Heart right ventricle (tissue), 16 donors: ENCODE data around the gene CDKN2B-AS1. TPM values are rescaled to one million over a fixed set of nuclear protein-coding genes. Genes with fewer than 3 reads are reported as not detected.

ENCODE experiments used
- ATAC-seq, 8 donors: fragments of 200-7000 bp; cut with Tn5 transposase; one replicate each; pipeline ENCODE4 v1.9.1; 2020; ENCODE audit warnings: mild to moderate bottlenecking in 8 of 8, moderate library complexity in 8 of 8, moderate number of reproducible peaks in 1 of 8
- DNase-seq, 2 donors: peaks; one replicate each; pipeline ENCODE4 v3.0.0-alpha.2; 2020
- H3K27ac ChIP-seq, 10 donors: fragments of 200-600 bp; sonication (generic) in 2 of 10; one replicate each; pipeline versions ENCODE4 v1.5.0 to v1.8.0; 2020 to 2022; ENCODE audit warnings: mild to moderate bottlenecking in 3 of 10
- H3K27me3 ChIP-seq, 7 donors: fragments of 200-600 bp; one replicate each; pipeline ENCODE4 v1.8.0; 2021 to 2022; ENCODE audit warnings: mild to moderate bottlenecking in 2 of 7
- H3K36me3 ChIP-seq, 9 donors: fragments of 200-600 bp; sonication (generic) in 1 of 9; one replicate each; pipeline versions ENCODE4 v1.5.0 to v1.8.0; 2020 to 2022; ENCODE audit warnings: mild to moderate bottlenecking in 2 of 9
- H3K4me1 ChIP-seq, 9 donors: fragments of 200-600 bp; sonication (generic) in 1 of 9; one replicate each; pipeline versions ENCODE4 v1.5.0 to v1.8.0; 2020 to 2022; ENCODE audit warnings: mild to moderate bottlenecking in 4 of 9
- H3K4me3 ChIP-seq, 10 donors: fragments of 200-600 bp; sonication (generic) in 2 of 10; one replicate each; pipeline versions ENCODE4 v1.5.0 to v1.8.0; 2020 to 2022; ENCODE audit warnings: mild to moderate bottlenecking in 7 of 10, moderate library complexity in 2 of 10
- H3K9me3 ChIP-seq, 11 donors: fragments of 200-600 bp in 10 of 11; sonication (generic) in 2 of 11; one replicate each; pipeline versions ENCODE4 v1.5.0 to v1.8.0; 2013 to 2022; ENCODE audit warnings: mild to moderate bottlenecking in 2 of 11, control low read depth in 1 of 11, moderate library complexity in 1 of 11
- CTCF ChIP-seq, 9 donors: fragments of 200-600 bp; sonication (generic) in 2 of 9; IDR thresholded peaks; one replicate each; pipeline versions ENCODE4 v1.5.0 to v1.8.0; 2021 to 2022; ENCODE audit warnings: antibody characterized with exemption in 9 of 9, mild to moderate bottlenecking in 5 of 9, moderate library complexity in 1 of 9
- WGBS, 2 donors: extraction: QIAGEN DNeasy Blood & Tissue Kit; methylation state at CpG; one replicate each; pipeline ENCODE4 v1.1.7; 2013; ENCODE audit warnings: inconsistent platforms in 1 of 2; 5-methylcytosine and 5-hydroxymethylcytosine counted together
- intact Hi-C, 10 donors: fragments of 100-400 bp; cut with DNase I; formaldehyde crosslinking; loops; one replicate each; pipeline versions ENCODE4 v1.11.1 to v1.14.2; 2022
- polyA plus RNA-seq, 2 donors: library from polyadenylated mRNA; stranded (reverse); fragments of 200-250 nt; gene quantifications; one replicate each; pipeline ENCODE4 v1.2.3, GENCODE V29; 2013
- total RNA-seq, 10 donors: library from RNA; stranded (reverse); fragmentation: NEBNext Ultra II Directional in 3 of 10; extraction: Animal tissue kit (Norgen Biotek cat#: 25700) in 3 of 10; gene quantifications; one replicate each; pipeline versions ENCODE4 v1.2.1 to v1.2.4, GENCODE V29; 2021 to 2023
- donor health status: Arrhythmogenic right ventricular cardiomyopathy.
- donor health status: ischemic (EF 13 %, LVEDD 7.1; RV severe dilation, severe dysfunction).
- donor health status: healthy with polysubstance abuse.
- donor health status: DM: no; HTN: yes; CAD: no.
- donor health status: DM: no; HTN: no; CAD: no.
- donor health status: ischemic (EF 25% LVEDD 6.9; RV normal size, moderate dysfunction).
- donor health status: ischemic (EF 25% LVEDD 5.7; RV mildly dilated, moderate dysfunction).
- donor health status: healthy.
- donor health status: DM: yes; HTN: yes; CAD: no.
- donor health status: Ischemic cardiomyopathy.
- donor health status: ischemic (EF 35%, LVEDD 5.7; RV mildly dilated, moderate dysfunction).
- donor health status: nonischemic (EF 11% LVEDD 7.7; RV severe dilation, severe dysfunction).
- donor health status: DM: yes; HTN: yes; CAD: no.
- donor health status: PGD.
- donor health status: ischemic (EF 29% LVEDD 5.4; RV normal size, mild dysfunction).
- donor health status: nonischemic (EF 23%, LVEDD 6.1; RV moderate dilation, normal function).

CDKN2B-AS1 gene
- total and polyA plus RNA-seq, 12 donors: 0.14 to 0.45 (median 0.30) TPM; not detected in 9

DNA sequence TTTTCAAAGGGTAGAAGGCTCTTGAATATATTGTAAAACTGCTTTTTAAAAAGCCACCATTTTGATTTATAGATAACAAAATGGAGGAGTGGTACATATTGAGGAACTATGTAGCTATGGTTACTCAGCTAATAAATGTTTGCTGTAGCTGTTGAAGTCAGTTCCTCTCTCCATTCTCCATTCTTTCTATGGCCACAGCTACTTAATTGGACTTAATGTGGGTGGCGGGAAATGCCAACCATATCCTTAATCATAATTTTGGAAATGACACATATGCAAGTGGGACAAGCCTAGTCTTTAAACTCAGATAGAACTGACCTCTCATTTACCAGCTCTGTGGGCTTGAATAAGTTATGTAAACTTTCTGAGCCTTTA lies 11.0 kb upstream of the CDKN2B-AS1 start:
- DNase-seq (no peak), ATAC-seq (no peak)
- Histone ChIP-seq H3K4me1 (peaks cover 0 to 5% (median 0%) of the 10 kb centered on the region in 9 donors), H3K36me3 (no peaks in the 10 kb centered on the region), H3K4me3 (no peak overlapping the region), H3K9me3 (no peaks in the 10 kb centered on the region), H3K27ac (no peak overlapping the region), H3K27me3 (peaks cover 0 to 96% (median 93%) of the 10 kb centered on the region in 7 donors)
- TF ChIP-seq CTCF (IDR thresholded peaks at IDR 0.05): no peak
- intact Hi-C loops: no loop called here
- 56 to 66% methylated on average over 1 of the region's 1 CpG for WGBS, 2 donors

- Histone ChIP-seq H3K4me3 (no peak overlapping the region), H3K9me3 (no peaks in the 10 kb centered on the region), H3K4me1 (peaks cover 0 to 5% (median 0%) of the 10 kb centered on the region in 9 donors), H3K36me3 (no peaks in the 10 kb centered on the region), H3K27me3 (peaks cover 0 to 96% (median 93%) of the 10 kb centered on the region in 7 donors), H3K27ac (no peak overlapping the region)
- no peak for TF ChIP-seq CTCF (IDR thresholded peaks at IDR 0.05)
- no peak for DNase-seq
- no peak for ATAC-seq
- intact Hi-C loops: loop anchor here in 1 of 10 donors (2.0 kb wide), 1 partner anchor 15 kb away; no protein-coding TSS in a partner anchor
These were observed 10.5 kb upstream of the CDKN2B-AS1 start for GRCh38 chr9:21984101-21984500.

- Histone ChIP-seq H3K27ac (no peak overlapping the region), H3K27me3 (peaks cover 0 to 98% (median 95%) of the 10 kb centered on the region in 7 donors), H3K4me1 (peaks cover 0 to 5% (median 0%) of the 10 kb centered on the region in 9 donors), H3K4me3 (no peak overlapping the region), H3K9me3 (no peaks in the 10 kb centered on the region), H3K36me3 (no peaks in the 10 kb centered on the region)
- no peak for ATAC-seq
- 67 to 75% methylated on average over 5 of the region's 5 CpGs for WGBS, 2 donors
- no peak for TF ChIP-seq CTCF (IDR thresholded peaks at IDR 0.05)
- intact Hi-C loops: loop anchor here in 1 of 10 donors (2.0 kb wide), 1 partner anchor 17 kb away; no protein-coding TSS in a partner anchor
- DNase-seq: no peak
These were observed 8.5 kb upstream of the CDKN2B-AS1 start for GRCh38 chr9:21985964-21986667.

- peaks cover 0 to 98% (median 96%) of the 10 kb centered on the region in 7 donors for H3K27me3 ChIP-seq
- no peaks in the 10 kb centered on the region for H3K9me3 ChIP-seq
- TF ChIP-seq CTCF (IDR thresholded peaks at IDR 0.05): no peak
- no peak overlapping the region for H3K27ac ChIP-seq
- 22 to 41% methylated on average over 9 of the region's 9 CpGs for WGBS, 2 donors
- ATAC-seq: no peak
- no peaks in the 10 kb centered on the region for H3K36me3 ChIP-seq
- DNase-seq: no peak
- peaks cover 0 to 9% (median 0%) of the 10 kb centered on the region in 9 donors for H3K4me1 ChIP-seq
- intact Hi-C loops: no loop called here
- H3K4me3 ChIP-seq: no peak overlapping the region
These were observed 6.3 kb upstream of the CDKN2B-AS1 start for GRCh38 chr9:21988056-21988990.
